ENCODE results near the gene DROSHA.

The DROSHA gene

GRCh38 chr5:31459594-31459993 lies 72.3 kb downstream of the DROSHA start:
- DNase-seq = no peak

- DNase-seq = no peak
Observed at GRCh38 chr5:31455172-31455571, 76.7 kb downstream of the DROSHA start.

DNA sequence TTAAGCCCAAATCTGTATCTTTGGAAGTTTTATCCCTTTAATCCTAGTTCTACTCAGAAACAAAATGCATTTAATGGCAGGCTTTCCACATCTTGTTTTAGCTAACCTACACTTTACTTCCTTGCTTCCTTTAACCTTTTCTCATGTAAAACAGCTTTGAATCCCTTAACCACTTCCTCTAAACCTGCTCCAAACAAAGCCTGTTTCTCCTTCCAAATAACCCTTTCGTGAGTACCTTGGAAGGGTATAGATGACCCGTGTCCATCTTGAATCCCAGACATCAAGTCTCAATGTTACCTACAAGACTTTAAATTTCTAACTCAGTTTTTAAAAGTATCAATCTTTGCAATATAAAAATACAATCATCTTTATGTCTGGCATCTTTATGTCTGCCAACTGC lies 78.4 kb downstream of the DROSHA start:
- no peak for DNase-seq

- DNase-seq = no peak
Observed at GRCh38 chr5:31452314-31452713, 79.6 kb downstream of the DROSHA start.

DNA sequence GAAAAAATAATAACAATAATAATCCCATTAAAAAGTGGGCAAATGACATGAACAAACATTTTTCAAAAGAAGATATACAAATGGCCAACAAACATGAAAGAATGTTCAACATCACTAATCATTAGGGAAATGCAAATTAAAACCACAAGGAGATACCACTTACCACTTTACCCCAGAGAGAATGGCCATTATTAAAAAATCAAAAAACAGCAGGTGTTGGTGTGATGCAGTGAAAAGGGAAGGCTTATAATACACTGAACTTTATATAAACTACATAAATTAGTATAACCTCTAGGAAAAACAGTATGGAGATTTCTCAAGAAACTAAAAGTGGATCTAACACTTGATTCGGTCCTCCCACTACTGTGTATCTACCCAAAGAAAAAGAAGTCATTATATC lies 81.9 kb downstream of the DROSHA start:
- DNase-seq = no peak

DNA sequence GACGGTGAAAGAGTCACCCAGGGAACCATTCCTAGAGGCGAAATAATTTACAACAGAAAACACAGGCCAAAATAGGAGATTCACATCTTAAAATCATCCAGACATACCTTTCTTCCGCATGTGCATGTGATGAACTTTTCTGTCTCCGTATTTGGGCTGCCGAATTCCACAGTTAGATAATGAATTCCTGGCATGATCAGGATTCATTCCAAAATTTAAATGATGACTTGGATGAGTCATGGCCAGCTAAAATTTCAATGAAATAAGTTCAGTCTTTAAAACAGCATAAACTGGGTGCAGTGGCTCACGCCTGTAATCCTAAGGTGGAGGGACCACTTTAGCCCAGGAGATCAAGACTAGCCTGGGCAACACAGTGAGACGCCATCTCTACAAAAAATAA lies 82.7 kb downstream of the DROSHA start:
- no peak for DNase-seq

DNA sequence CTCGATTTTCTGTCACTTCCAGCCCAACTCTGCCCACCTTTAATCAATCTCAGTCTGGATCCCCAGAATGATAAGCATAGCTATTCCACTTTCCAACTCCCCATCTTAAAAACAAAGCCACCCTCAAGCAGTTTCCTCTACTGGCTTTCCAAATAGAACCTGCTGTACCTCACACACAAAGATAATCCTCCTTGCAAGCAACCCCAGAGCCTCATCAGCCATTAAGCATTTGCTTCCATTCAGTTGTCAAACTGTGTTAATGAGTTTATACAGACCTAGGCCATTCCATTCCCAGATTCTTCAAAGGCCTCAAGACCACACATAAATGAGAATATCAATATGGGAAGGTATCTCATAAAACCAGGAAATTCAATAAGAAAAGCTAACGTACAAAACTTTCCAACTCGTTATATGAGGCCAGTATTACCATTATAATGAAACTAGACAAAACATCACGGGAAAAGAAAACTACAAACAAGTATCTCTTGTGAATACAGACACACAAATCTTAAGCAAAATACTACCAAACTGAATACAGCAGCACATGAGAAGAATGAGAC lies 86.8 kb downstream of the DROSHA start:
- no peak for DNase-seq

- no peak for DNase-seq
Observed at GRCh38 chr5:31443572-31443971, 88.3 kb downstream of the DROSHA start.

DNA sequence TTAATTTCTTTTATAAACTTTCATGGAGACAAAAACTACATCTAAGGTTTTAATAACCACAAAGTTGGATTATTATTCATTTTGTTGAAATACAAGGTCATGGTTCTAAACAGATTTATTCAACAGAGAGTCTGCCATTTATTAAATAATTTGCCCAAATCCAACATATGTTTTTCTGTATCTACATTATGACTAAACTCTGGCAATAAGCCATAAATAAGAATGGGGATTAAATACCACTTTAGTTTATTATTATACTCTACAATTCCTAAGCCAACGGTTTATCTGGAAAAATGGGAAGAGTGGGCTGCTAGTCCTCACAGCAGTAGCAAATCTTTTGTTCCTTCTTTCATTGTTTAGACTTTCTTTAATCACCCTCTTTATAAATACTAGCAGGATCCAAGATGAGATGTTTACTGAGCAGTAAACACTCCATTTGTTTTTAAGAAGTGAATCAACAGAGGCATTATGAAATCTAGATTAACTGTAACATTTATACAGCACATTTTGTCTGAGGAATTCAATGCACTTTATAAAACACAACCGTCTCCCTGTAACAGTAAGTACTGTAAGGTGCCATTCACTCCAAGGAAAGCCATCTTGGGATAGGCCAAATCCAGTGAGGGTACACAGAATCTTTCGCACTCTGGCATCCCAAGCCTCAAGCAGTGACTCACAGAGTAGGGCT lies 89.7 kb downstream of the DROSHA start:
- no peak for DNase-seq

DNA sequence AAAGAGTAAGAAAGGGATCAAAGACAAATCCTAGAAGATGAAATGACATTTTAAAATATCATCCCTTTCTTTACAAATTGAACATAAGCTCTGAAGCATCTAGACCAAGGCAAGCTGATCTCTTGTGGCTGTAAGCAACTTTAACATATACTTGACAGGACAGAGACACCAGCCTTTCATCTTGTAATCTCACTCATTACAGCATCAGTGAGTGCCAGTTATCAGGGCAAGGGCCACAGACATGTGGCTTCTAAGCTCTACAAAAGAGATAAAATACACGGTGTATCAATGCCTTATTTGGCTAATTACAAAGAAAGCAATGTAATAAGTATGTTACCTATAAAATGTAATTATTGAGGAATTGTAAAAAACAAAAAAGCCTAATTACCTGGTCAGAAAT lies 95.0 kb downstream of the DROSHA start:
- no peak for DNase-seq

DNA sequence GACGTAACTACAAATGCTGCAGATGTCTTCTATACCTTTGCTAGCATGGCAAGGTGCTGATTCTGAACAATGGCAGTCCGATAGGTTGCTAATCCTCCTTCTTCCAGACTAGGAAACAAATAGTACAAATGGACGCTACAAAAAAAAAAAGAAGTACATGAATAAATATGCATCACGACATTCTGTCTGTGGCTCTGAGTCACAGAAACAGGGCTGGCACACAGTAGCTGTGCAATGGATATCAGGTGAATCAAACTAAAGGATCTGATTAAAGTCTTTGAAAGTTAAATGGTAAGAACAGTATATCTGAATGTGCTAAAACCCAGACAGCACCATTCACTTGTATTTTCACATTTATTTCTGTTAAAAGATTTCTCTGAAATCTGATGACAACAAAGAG lies 96.2 kb downstream of the DROSHA start:
- no peak for DNase-seq

GRCh38 chr5:31434898-31435297 lies 97.0 kb downstream of the DROSHA start:
- DNase-seq = no peak

DNA sequence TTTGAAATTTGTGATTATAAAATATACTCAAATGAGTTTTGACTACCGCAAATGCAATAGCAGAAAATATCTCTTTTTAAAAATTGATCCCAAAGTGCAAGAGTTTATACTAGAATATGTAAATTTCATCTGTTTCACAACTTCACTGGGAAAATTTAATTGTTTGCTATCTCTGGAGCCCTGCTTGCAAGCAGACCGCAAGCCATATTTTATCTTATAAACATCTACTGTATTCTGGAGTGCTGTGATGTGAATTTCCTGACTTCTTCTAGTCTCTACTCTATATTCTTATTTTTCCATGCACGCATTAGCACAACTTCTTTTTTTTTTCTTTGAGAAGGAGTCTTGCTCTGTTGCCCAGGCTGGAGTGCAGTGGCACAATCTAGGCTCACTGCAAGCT lies 98.7 kb downstream of the DROSHA start:
- no peak for DNase-seq

- DNase-seq = no peak
Observed at GRCh38 chr5:31427724-31428309, 104.1 kb downstream of the DROSHA start.

GRCh38 chr5:31427013-31427723 lies 104.7 kb downstream of the DROSHA start:
- no peak for DNase-seq

DNA sequence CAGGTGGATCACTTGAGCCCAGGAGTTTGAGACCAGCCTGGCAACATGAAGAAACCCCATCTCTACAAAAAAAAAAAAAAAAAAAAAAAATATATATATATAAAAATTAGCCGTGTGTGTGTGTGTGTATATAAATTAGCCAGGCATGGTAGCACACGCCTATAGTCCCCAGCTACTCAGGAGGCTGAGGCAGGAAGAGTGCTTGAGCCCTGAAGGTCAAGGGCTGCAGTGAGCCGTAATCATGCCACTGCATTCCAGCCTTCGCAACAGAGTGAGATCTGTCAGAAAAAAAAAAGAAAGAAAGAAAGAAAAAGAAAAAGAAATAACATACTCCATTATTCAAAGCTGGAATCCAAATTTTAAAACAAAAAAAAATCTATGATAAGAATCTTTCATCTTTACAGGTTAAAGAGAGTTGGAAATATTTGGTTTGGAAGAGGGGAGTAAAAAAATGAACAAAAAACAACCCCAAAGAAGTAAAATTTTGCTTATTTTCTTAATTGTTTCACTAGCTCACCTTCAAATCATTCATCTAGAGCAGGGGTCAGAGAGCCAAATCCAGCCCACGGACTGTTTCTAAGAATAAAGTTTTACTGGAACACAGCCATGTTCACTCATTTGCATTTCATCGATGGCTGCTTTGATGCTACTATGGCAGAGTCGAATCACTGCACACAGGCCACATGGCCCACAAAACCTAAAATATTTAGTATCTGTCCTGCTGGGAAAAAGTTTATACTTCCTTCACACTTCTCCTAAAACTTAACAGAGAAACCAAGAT lies 109.9 kb downstream of the DROSHA start:
- DNase-seq = no peak

- no peak for DNase-seq
Observed at GRCh38 chr5:31417512-31417911, 114.4 kb downstream of the DROSHA start.

GRCh38 chr5:31416547-31416946 lies 115.3 kb downstream of the DROSHA start:
- no peak for DNase-seq

GRCh38 chr5:31415960-31416359 lies 115.9 kb downstream of the DROSHA start:
- no peak for DNase-seq

DNA sequence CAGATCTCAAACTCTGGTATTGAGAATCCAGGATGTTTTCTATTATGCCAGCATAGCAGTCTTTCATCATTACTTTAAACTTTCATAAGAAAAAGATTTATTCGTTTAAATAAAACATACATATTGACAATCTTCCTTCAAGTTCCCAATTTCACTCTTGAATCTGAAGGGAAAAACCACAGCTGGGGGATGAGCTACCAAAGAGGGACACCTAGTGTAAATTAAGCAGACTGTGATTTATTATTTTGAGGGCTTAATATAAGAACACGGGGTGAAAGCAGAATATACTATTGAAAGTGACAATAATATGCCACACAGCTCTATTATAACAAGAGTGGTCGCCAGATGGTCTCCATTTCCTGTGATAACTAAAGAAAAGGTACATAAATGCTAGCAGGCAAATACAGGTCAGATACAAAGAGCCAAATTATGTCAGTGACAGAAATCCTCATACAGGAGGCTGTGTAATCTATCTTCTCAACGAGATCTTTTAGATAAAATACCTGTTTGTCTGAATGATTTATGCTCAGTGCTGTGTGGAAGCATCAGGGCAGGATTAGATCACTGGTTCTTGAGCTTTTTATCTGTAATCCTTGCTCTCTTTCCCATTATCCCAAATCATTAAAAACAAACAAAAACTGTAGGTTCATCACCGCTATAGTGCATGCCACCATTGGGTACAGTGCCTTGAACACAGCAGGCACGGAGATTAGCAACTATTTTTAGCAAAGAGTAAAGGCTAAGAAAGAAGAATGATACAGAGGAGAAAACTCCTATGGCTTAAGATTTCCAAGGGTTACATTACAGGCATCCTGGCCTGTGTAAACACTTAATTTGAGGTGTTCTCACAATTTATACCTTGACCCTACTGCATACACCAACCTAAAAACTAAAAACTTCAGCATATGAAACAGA lies 116.6 kb downstream of the DROSHA start:
- DNase-seq = no peak

DNA sequence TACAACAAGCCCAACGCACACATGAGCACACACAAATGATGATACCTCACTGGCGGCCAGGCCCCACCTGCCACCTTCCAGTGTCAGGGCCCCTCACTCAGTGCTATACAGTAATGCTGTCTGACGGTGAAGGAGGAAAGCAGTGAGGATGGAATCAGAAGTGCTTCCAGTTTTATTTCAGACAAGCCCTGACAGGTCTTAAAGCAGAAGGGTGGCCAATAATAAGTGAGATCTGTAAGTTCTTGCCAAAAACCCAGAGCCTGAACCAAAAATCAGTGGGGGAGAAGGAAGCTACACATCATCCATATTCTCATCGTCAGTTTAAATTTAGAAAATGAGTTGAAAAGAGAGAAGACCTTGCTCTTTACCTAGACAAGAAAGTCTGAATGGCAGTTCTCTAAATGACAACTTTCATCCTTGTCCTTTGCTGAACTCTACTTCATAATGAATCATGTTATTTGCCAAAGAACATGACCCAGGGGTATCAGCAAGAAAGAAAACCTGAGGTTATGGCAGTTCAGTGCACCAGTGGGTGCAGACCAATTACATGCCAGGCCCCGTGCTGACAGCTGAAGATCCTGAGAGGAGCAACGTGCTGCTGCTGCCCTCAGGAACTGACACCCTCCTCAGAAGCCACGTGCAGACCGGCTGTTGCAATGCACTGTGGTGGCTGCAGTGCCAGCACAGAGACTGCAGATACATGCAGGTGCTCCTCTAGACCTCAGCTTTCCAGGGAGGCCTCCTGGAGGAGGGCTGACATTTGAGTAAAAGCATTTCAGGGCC lies 118.7 kb downstream of the DROSHA start:
- no peak for DNase-seq
